Spleen (tissue), 7 donors: ENCODE measurements around the gene SNX4.

Experiments
- CTCF ChIP-seq, 11 experiments: fragments of 200-600 bp in 7 of 11; fragments of 450-650 bp in 4 of 11; sonication (generic) in 4 of 11; IDR thresholded peaks in 8 of 11; conservative IDR thresholded peaks in 3 of 11; 1 replicate in 7 of 11; 2 replicates in 4 of 11; pipeline versions ENCODE4 v1.4.0 to v1.8.0; 2016 to 2021; ENCODE audit warnings: antibody characterized with exemption in 11 of 11, inconsistent platforms in 4 of 11, mild to moderate bottlenecking in 1 of 11
- POLR2A ChIP-seq, 3 donors: fragments of 450-650 bp; IDR thresholded peaks; one replicate each; pipeline ENCODE4 v1.5.1; 2017; ENCODE audit warnings: antibody characterized with exemption in 3 of 3, mild to moderate bottlenecking in 1 of 3
- donor health status: DM: no; HTN: no; CAD: no; lungs with moderate emphysema.
- donor health status: DM: no; HTN: no; CAD: no.
- donor health status: DM: no; HTN: no; CAD: no.

DNA sequence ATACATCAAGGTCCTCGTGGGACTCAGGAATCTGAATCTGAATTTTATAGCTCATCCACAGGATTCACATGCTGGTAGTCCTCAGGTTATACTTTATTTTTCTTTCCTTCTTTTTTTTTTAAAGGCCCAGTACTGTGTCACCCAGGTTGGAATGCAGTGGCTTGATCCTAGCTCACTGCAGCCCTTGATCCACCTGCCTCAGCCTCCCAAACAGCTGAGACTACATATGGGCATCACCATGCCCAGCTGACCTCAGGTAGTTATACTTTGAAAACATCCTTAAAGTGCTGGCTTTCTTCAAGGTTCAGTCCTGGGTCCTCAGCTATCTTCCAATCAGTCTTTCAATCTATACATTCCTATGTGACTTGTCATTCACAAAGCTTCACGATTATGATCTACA lies 38.2 kb downstream of the SNX4 start:
- TF ChIP-seq POLR2A (IDR thresholded peaks at IDR 0.05): no peak
- no peak for TF ChIP-seq CTCF (IDR thresholded peaks at IDR 0.05 in 8 of 11, conservative IDR thresholded peaks at IDR 0.05 in 3 of 11)
